GM04504 (cell line): ENCODE data around the gene ITGA3.

Experiments
- DNase-seq: peaks from one replicate; pipeline ENCODE4 v3.0.0-alpha.2; 2012; ENCODE audit warnings: low read depth

Gene ITGA3

DNA sequence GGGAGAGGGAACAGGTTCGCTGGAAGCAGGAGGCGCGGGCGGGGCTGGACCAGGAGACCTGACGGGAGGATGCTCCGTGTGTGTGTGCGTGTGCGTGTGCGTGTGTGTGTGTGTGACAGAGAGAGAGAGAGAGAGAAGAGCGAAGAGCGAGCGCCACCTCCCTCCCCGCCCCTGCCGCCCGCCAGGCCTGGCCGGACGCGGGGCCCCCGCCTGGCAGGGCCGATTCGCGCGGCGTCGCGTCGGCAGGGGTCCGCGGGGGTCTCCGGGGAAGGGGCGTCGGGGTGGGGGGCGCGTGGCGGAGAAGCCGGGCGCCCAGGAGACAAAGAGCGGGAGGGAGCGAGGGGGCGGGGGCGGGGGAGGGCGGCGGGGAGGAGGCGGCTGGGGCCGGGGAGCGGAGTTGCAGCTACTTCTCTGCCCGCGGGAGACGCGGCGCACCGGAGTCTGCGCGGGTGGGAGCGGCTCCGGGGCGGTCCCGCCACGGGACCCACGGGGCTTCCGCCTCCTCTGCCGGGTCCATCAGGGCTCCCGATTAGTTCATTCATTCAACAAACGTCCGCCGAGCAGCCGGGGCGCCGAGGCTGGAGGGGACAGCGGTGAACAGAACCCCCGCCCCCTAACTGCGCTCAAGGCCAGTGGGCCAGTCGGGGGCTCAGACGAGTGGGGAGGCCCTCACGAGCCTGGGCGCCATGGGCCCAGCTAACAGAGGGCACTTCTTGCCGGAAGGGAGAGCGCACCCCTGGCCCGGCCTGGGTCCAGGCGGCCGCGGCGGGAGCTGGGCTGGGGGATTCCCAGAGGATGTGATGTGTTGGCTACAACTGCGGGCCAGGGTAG is 74.0 kb downstream of the ITGA3 start, which contains the start of gene SAMD14:
Gene SAMD14, minus strand, starts transcription at position 433 of the 831 bp plus-strand sequence. CDS start 5,201 bp downstream, outside the sequence.
- no peak for DNase-seq

DNA sequence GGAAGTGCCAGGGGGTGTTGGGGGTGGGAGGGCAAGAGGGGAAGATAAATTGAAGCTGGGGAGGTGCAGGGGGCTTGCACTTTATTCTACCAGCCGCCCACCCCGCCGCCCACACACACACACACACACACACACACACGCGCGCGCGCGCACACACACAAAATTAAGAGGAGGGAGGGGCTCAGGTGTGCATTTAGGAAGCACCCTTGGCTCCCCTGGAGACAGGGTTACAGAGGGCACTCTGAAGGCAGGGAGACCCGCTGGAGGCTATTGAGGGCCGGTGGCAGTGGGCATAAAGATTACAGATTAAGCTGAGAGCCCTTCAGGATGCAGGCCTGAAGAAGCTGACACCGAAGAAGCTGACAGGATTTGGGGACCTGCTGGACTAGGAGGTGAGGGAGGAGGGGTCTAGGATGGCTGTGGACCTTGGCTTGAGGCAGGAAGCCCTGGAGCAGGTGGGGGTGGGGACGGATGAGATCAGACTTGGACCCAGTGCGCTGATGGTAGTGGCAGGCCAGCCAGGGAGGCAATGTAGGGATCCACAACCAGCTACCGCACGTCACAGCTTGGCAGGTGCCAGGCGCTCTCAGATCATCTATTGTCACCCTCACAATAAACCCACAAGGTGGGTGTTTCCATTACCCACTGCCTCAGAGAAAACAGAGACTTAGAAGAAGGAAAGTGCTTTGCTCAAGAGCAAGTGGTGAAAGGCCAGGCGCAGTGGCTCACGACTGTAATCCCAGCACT is 74.8 kb downstream of the ITGA3 start:
- no peak for DNase-seq

DNA sequence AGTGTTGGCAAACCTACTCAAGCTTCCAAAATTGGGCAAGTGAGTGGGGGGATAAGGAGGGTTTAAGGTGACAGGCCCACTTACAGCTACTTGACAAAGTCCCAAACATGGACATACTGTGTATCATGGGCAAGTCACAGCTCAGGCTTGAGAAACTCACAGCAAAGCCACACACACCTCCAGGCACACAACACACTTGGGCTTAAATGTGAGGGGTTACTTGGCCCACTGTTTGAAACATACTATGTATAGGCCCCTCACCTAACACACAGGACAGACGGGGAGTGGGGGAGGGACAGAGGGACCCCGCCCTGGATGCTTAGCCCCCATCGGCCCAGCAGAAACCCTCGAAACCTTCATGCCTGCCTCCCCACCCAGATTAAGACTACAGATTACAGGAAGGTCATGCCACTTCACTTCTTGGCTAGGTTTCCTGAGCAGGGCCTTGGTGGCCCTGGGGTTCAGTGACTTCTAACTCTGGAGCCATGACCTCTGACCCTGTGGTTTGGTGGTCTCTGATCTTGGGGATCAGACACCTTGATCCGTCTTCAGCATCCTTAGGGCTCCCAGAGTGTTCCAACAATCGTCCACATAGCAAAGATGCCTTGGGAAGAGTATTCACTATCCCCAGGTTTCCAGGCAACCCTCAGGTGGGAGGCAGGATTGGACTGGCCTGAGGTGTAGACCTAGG is 76.3 kb downstream of the ITGA3 start:
- no peak for DNase-seq

DNA sequence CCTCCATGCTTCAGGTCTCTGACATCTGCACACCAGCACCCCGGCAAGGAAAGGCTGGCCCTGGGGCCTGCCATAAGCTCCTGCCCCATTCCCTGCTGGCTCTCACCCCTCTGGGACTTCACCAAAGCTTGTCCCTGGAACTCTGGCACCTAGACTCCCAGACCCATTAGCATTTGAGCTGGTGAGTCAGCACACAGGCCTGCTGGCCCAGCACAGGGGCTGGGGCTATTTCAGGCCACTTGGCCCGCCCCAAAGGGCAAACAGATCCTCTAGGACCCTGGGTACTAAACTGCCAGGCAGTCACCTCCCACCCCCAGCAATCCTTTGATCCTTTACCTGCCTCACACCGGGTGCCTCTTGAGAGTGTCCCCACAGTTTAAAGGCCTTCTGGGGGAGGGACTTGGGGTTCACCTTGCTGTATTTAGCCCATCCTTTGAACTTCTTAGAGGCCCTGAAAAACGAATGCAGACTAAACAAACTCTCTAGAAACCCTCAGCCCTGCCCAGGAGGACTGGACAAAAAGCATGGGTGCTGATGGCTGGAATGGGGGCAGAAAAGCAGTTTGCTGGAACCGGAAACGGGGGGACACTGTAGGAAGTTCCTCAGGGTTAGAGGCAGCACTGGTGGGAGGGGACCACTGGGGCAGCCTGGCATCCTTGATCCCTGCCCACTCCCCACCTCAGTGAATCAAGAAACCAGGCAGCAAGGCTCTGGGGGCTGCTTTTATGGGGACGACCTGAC is 77.3 kb downstream of the ITGA3 start:
- DNase-seq: no peak

DNA sequence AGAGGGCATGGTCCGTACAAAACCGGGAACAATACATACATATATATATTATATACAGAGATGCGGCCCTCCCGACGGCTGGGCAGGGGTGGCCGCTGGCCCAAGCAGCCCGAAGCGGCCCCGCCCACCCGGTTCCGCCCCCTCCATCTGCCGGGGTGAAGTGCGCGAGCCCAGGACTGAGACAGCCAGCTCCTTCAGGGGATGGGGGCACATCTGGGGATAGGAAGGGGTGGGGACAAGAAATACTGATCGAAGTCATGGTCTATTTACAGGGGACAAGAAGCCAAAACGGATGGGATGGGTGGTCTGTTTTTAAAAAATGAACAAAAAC is 77.8 kb downstream of the ITGA3 start:
- DNase-seq: no peak

DNA sequence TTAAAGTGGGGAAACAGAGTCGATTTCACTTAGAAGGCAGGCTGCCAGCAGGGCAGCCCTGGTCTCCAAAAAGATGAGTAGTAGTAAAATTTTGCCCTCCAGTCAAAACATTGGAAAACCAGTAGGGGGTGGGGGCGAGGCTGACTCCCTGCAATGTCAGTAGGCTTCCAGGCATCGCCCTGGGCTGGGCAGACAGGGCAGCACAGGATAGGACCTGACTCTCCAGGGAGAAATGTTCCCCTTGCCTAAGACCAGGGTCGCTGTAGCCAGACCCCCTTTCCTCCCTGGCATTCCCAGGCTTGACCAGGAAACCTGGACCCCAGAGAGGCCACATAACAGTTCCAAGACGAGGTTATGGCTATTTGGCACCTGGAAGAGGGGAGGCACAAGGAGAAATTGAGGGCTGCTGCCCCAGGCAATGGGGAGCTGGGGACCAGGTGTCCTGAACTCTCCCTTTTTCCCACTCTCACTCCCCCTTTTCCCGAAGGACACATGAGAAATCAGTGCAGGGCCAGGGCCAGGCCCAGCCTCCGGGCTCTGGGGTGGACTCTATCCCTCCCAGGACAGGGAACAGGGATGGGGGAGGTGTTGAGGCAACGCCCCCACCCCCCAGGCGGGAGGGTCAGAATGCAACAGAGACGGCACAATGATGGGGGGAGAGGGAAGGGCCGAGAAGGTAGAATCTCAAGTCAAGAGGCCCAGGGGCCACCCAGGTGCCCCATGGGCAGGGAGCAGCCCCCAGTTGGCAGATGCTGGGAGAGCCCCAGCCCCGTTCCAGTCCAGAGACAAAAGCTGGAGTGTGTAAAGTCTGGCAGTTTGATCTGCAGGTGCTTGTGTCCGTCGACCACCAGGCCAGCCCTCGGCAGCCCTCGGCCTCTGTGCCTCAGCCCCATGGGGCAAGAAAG is 78.5 kb downstream of the ITGA3 start:
- no peak for DNase-seq

DNA sequence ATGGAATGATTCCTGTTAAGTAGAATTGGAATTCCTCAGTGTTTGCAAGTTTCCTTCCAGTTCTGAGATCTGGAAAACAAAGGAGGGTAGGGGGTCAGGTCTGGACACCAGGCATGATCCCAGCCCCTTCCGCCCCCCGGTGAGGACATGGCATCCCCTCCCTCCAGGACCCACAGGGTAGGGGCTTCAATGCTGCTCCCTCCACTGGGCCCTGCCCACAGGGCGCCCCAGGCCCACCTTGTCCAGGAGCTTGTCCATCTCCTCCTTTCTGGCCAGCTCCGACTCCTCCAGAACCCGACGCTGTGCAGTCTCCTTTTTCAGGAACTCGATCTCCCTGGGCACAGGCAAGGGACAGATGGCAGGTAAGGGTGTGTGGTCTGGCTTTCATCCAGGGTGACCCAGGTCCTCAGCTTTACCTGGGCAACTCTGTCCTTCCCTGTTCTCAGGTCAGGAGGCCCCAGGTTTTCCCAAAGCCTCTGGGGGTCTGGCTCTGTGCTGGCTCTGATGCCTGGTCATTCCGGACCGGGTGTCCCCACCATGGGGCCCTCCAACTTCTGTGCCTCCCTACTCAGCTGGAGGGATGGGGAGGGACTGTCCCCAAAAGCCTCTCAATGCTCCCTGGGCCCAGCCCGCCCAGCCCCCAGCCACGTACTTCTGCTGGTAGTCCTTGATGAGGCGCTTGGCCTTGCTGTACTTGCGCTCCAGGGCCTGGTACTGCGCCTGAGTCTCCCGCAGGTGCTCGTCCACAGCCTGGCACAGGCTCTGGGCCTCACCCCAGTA is 79.6 kb downstream of the ITGA3 start:
- DNase-seq: no peak

DNA sequence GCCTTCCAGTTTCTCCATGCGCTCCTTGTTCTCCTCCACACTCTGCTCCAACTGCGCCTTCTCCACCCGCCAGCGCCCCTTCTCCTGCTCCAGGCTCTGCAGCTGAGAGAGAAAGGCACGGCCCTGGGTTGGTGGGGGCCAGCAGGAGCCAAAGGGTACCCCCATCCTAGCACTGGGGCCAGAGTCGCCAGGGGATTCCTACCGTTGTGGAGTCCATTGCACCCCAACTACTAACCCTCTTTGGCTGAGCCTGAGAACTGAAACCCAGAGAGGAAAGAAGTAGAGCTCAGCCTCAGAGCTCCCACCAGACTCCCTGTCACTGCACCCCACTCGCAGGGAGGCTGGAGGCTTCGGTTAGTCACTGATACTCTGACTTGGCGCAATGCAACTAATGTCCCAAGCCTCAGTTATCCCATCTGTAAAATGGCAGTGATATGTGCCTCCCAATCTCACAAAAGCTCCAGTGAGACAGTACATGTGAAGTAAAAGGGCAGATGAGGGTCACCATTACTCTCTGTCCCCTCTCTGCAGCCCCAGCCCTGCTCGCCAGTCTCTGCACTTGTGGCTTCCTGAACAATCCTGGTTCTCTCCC is 80.3 kb downstream of the ITGA3 start:
- no peak for DNase-seq

DNA sequence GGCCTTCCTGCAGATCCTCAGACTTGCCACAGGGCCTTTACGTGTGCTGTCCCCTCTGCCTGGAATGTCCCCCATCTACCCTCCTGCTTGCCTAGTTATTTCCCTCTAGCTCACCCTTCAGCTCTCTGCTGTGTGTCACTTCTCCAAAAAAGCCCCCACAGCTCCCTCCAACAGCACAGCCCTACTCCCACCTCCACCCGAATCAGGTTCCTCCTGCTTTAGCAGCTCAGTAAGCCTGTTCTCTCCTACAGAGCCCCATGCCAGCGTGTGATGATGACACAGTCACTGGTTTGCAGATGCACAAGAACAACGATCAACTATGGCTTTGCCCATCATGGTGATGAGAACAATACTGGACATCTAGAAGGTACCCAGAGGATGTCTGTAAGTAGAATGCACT is 81.1 kb downstream of the ITGA3 start:
- no peak for DNase-seq

DNA sequence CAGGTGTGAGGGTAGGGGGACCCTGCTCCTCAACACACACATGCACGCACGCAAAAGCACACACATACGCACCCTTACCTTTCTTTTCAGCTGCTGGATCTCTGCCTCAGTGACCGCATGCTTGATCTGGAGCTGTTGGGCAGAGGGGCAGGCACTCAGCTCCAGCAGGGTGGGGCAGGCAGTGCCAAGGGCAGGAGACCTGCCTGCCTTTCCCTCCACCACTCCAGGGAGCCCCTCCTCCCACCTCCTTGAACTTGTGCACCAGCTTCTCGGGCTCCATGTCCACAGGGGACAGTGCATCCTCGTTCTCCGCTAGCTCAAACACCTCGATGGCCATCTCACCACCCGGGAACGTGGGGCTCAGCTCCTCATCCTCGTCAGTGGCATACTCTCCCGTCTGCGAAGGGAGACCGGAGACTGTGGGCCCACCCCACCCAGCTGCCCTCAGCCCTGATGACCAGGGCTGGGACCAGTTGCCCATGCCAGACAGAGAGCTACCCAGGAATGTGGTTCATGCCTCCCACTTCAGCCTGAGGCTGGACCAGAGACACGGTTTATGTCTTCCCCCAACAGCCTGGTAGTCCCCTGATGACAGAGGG is 83.4 kb downstream of the ITGA3 start:
- no peak for DNase-seq
